Measurements from ENCODE around the gene DCDC2B. TPM values are rescaled to one million over a fixed set of nuclear protein-coding genes. Genes with fewer than 3 reads are reported as not detected.
A peak's percentile ranks its signal among the peaks of the same experiment; 100 is the strongest.

The DCDC2B gene
- total RNA-seq, 5 donors from 2014 or later (not counting 1 experiment from before 2014, with no cell fraction given), result 0.18 TPM; not detected in 4

- Histone ChIP-seq H3K27me3 (replicated peaks in 1 of 2; ENCODE audit: control insufficient read depth in 2 of 2, extremely low read depth in 1 of 2, insufficient read depth in 2 of 2, low read length in 1 of 2) (no peaks in the 10 kb centered on the region), H3K4me1 (ENCODE audit: control insufficient read depth in 1 of 2, extremely low read depth in 1 of 2, insufficient read depth in 2 of 2, low read length in 2 of 2) (peaks cover 5 to 30% of the 10 kb centered on the region in 2 experiments), H3K4me3 (ENCODE audit: control insufficient read depth in 1 of 2, extremely low read depth in 1 of 2, low read length in 1 of 2) (no peak overlapping the region), H3K27ac (ENCODE audit: low read length) (no peak overlapping the region), H3K9me3 (no peaks in the 10 kb centered on the region), H3K36me3 (ENCODE audit: control insufficient read depth in 2 of 2, extremely low read depth in 1 of 2, insufficient read depth in 1 of 2, low read length in 1 of 2) (no peaks in the 10 kb centered on the region)
- DNase-seq (no peak), ATAC-seq (replicated peaks in 1 of 4) (no peak)
- Mint-ChIP-seq H3K27ac (peak overlapping the region in 1 of 2 donors; percentile 45), H3K4me1 (peaks cover 13 to 17% (median 16%) of the 10 kb centered on the region in 3 donors), H3K4me3 (peak overlapping the region; percentile 84 to 89 (median 87)), H3K27me3 (no peaks in the 10 kb centered on the region), H3K9me3 (no peaks in the 10 kb centered on the region), H3K36me3 (no peaks in the 10 kb centered on the region)
- POLR2A ChIA-PET, result interaction anchor here in 1 of 2 donors (1.7 kb wide), 1 partner anchor 10 kb away, joined by 6 read pairs; no protein-coding TSS in a partner anchor
- CTCF ChIA-PET, result interaction anchor here (0.5 to 1.2 kb wide), 3 partner anchors 9 to 126 kb away, joined by 3 to 4 read pairs (median 4); no protein-coding TSS in a partner anchor
- WGBS (ENCODE audit: insufficient coverage), result no CpG with 5 or more reads among the region's 4 CpGs
Measured at GRCh38 chr1:32239337-32239736, 30.4 kb downstream of the DCDC2B start.

GRCh38 chr1:32239790-32240139 lies 30.9 kb downstream of the DCDC2B start:
- WGBS (ENCODE audit: insufficient coverage), result 96% methylated on average over 19 of the region's 20 CpGs
- H3K27me3 Mint-ChIP-seq, result no peaks in the 10 kb centered on the region
- no peaks in the 10 kb centered on the region for H3K9me3 Mint-ChIP-seq
- H3K27me3 ChIP-seq (replicated peaks in 1 of 2; ENCODE audit: control insufficient read depth in 2 of 2, extremely low read depth in 1 of 2, insufficient read depth in 2 of 2, low read length in 1 of 2), result no peaks in the 10 kb centered on the region
- no peaks in the 10 kb centered on the region for H3K9me3 ChIP-seq
- H3K4me3 ChIP-seq (ENCODE audit: control insufficient read depth in 1 of 2, extremely low read depth in 1 of 2, low read length in 1 of 2), result peak overlapping the region; percentile 75 to 89
- no peak overlapping the region for H3K27ac ChIP-seq (ENCODE audit: low read length)
- no peak for DNase-seq
- H3K4me3 Mint-ChIP-seq, result peak overlapping the region; percentile 84 to 89 (median 87)
- no peak for ATAC-seq (replicated peaks in 1 of 4)
- H3K4me1 ChIP-seq (ENCODE audit: control insufficient read depth in 1 of 2, extremely low read depth in 1 of 2, insufficient read depth in 2 of 2, low read length in 2 of 2), result peaks cover 5 to 30% of the 10 kb centered on the region in 2 experiments
- ChIA-PET POLR2A (interaction anchor here (0.5 to 1.7 kb wide), 5 partner anchors 10 to 154 kb away, joined by 3 to 6 read pairs (median 4); partner anchors contain the start of genes BSDC1 (in 1 of the 2) and MARCKSL1 (in 1 of the 2)), CTCF (interaction anchor here (0.5 to 2.2 kb wide), 7 partner anchors 9 to 126 kb away, joined by 3 to 16 read pairs (median 7); partner anchors contain the start of gene HDAC1 (in 1 of the 2))
- H3K4me1 Mint-ChIP-seq, result peaks cover 13 to 17% (median 16%) of the 10 kb centered on the region in 3 donors
- H3K36me3 ChIP-seq (ENCODE audit: control insufficient read depth in 2 of 2, extremely low read depth in 1 of 2, insufficient read depth in 1 of 2, low read length in 1 of 2), result no peaks in the 10 kb centered on the region
- H3K36me3 Mint-ChIP-seq, result no peaks in the 10 kb centered on the region
- peak overlapping the region in 1 of 2 donors; percentile 66 for H3K27ac Mint-ChIP-seq

GRCh38 chr1:32240140-32240951 lies 31.5 kb downstream of the DCDC2B start:
- peak overlapping the region; percentile 84 to 89 (median 87) for H3K4me3 Mint-ChIP-seq
- H3K4me1 Mint-ChIP-seq, result peaks cover 13 to 17% (median 16%) of the 10 kb centered on the region in 3 donors
- no peaks in the 10 kb centered on the region for H3K27me3 Mint-ChIP-seq
- ATAC-seq (replicated peaks in 1 of 4), result peak; percentile 75 to 86 (median 78)
- WGBS (ENCODE audit: insufficient coverage), result 6% methylated on average over 56 of the region's 62 CpGs
- Histone ChIP-seq H3K4me1 (ENCODE audit: control insufficient read depth in 1 of 2, extremely low read depth in 1 of 2, insufficient read depth in 2 of 2, low read length in 2 of 2) (peaks cover 5 to 30% of the 10 kb centered on the region in 2 experiments), H3K27ac (ENCODE audit: low read length) (peak overlapping the region; percentile 42), H3K36me3 (ENCODE audit: control insufficient read depth in 2 of 2, extremely low read depth in 1 of 2, insufficient read depth in 1 of 2, low read length in 1 of 2) (no peaks in the 10 kb centered on the region), H3K4me3 (ENCODE audit: control insufficient read depth in 1 of 2, extremely low read depth in 1 of 2, low read length in 1 of 2) (peak overlapping the region; percentile 75 to 89), H3K9me3 (no peaks in the 10 kb centered on the region), H3K27me3 (replicated peaks in 1 of 2; ENCODE audit: control insufficient read depth in 2 of 2, extremely low read depth in 1 of 2, insufficient read depth in 2 of 2, low read length in 1 of 2) (no peaks in the 10 kb centered on the region)
- no peaks in the 10 kb centered on the region for H3K9me3 Mint-ChIP-seq
- no peaks in the 10 kb centered on the region for H3K36me3 Mint-ChIP-seq
- peak overlapping the region; percentile 71 to 86 for H3K27ac Mint-ChIP-seq
- CTCF ChIA-PET, result interaction anchor here (1.0 to 2.2 kb wide), 6 partner anchors 8 to 51 kb away, joined by 4 to 16 read pairs (median 8); partner anchors contain the start of gene HDAC1 (in 1 of the 2)
- DNase-seq, result peak; percentile 30 to 78 (median 58)
- POLR2A ChIA-PET, result interaction anchor here (0.5 to 1.7 kb wide), 11 partner anchors 9 to 154 kb away, joined by 3 to 6 read pairs (median 3); partner anchors contain the start of genes MARCKSL1 (in 2 of the 2), BSDC1 (in 1 of the 2) and LCK (in 1 of the 2)

- H3K4me3 ChIP-seq (ENCODE audit: control insufficient read depth in 1 of 2, extremely low read depth in 1 of 2, low read length in 1 of 2), result peak overlapping the region; percentile 75 to 89
- peak; percentile 72 to 81 (median 76) for ATAC-seq (replicated peaks in 1 of 4)
Measured at GRCh38 chr1:32241001-32241763, 32.3 kb downstream of the DCDC2B start.

GRCh38 chr1:32242341-32242851 lies 33.5 kb downstream of the DCDC2B start:
- H3K27ac ChIP-seq (ENCODE audit: low read length), result no peak overlapping the region
- ATAC-seq (replicated peaks in 1 of 4) (no peak), DNase-seq (no peak)
- no peaks in the 10 kb centered on the region for H3K27me3 ChIP-seq (replicated peaks in 1 of 2; ENCODE audit: control insufficient read depth in 2 of 2, extremely low read depth in 1 of 2, insufficient read depth in 2 of 2, low read length in 1 of 2)
- H3K36me3 ChIP-seq (ENCODE audit: control insufficient read depth in 2 of 2, extremely low read depth in 1 of 2, insufficient read depth in 1 of 2, low read length in 1 of 2), result peaks cover 0 to 3% of the 10 kb centered on the region in 2 donors
- Mint-ChIP-seq H3K36me3 (no peaks in the 10 kb centered on the region), H3K27ac (peak overlapping the region; percentile 55 to 86), H3K4me3 (peak overlapping the region; percentile 17 to 89 (median 34)), H3K9me3 (no peaks in the 10 kb centered on the region), H3K27me3 (no peaks in the 10 kb centered on the region), H3K4me1 (peaks cover 24 to 35% (median 33%) of the 10 kb centered on the region in 3 donors)
- CTCF ChIA-PET, result interaction anchor here (0.6 to 1.2 kb wide), 2 partner anchors 13 to 64 kb away, joined by 4 to 7 read pairs; no protein-coding TSS in a partner anchor
- WGBS (ENCODE audit: insufficient coverage), result 80% methylated on average over 1 of the region's 7 CpGs
- H3K4me1 ChIP-seq (ENCODE audit: control insufficient read depth in 1 of 2, extremely low read depth in 1 of 2, insufficient read depth in 2 of 2, low read length in 2 of 2), result peaks cover 10 to 41% of the 10 kb centered on the region in 2 experiments
- POLR2A ChIA-PET, result interaction anchor here in 1 of 2 donors (1.0 to 1.1 kb wide), 2 partner anchors 16 to 80 kb away, joined by 3 to 6 read pairs; no protein-coding TSS in a partner anchor
- H3K9me3 ChIP-seq, result no peaks in the 10 kb centered on the region
- no peak overlapping the region for H3K4me3 ChIP-seq (ENCODE audit: control insufficient read depth in 1 of 2, extremely low read depth in 1 of 2, low read length in 1 of 2)

More at GRCh38 chr1:32241001-32241763, 32.3 kb downstream of the DCDC2B start:
- peaks cover 5 to 30% of the 10 kb centered on the region in 2 experiments for H3K4me1 ChIP-seq (ENCODE audit: control insufficient read depth in 1 of 2, extremely low read depth in 1 of 2, insufficient read depth in 2 of 2, low read length in 2 of 2)
- H3K4me1 Mint-ChIP-seq, result peaks cover 14 to 23% (median 22%) of the 10 kb centered on the region in 3 donors
- no peaks in the 10 kb centered on the region for H3K27me3 ChIP-seq (replicated peaks in 1 of 2; ENCODE audit: control insufficient read depth in 2 of 2, extremely low read depth in 1 of 2, insufficient read depth in 2 of 2, low read length in 1 of 2)
- peak in 15 of 35 experiments; percentile 10 to 61 (median 39) for DNase-seq
- no peaks in the 10 kb centered on the region for H3K9me3 ChIP-seq
- ChIA-PET POLR2A (interaction anchor here (0.5 to 1.7 kb wide), 12 partner anchors 8 to 242 kb away, joined by 3 to 7 read pairs (median 4); partner anchors contain the start of genes BSDC1 (in 1 of the 2), LCK (in 1 of the 2) and MARCKSL1 (in 1 of the 2)), CTCF (interaction anchor here (0.6 to 2.2 kb wide), 7 partner anchors 13 to 59 kb away, joined by 4 to 16 read pairs (median 7); partner anchors contain the start of gene HDAC1 (in 1 of the 2))
- H3K27ac Mint-ChIP-seq, result peak overlapping the region; percentile 71 to 86
- H3K27ac ChIP-seq (ENCODE audit: low read length), result peak overlapping the region; percentile 42
- H3K36me3 Mint-ChIP-seq, result no peaks in the 10 kb centered on the region
- no peaks in the 10 kb centered on the region for H3K9me3 Mint-ChIP-seq
- WGBS (ENCODE audit: insufficient coverage), result 11% methylated on average over 53 of the region's 55 CpGs
- H3K36me3 ChIP-seq (ENCODE audit: control insufficient read depth in 2 of 2, extremely low read depth in 1 of 2, insufficient read depth in 1 of 2, low read length in 1 of 2), result no peaks in the 10 kb centered on the region
- no peaks in the 10 kb centered on the region for H3K27me3 Mint-ChIP-seq
- H3K4me3 Mint-ChIP-seq, result peak overlapping the region; percentile 84 to 89 (median 87)

Data from T-cell (primary cell).